OCI-LY3 (cell line): ENCODE measurements around the gene LRRC55.

Experiments
- H2AFZ ChIP-seq: fragments of 200-600, 300-600 bp; shearing (Covaris generic); 2 replicates; pipeline ENCODE4 v1.6.0; 2014; ENCODE audit warnings: antibody characterized with exemption, low read depth, low read length
- H3K27ac ChIP-seq: fragments of 200-600, 300-600 bp; sonication (generic); 2 replicates; pipeline ENCODE4 v1.5.1; 2014; ENCODE audit warnings: mild to moderate bottlenecking, low read length, moderate library complexity, mixed read lengths
- H3K27me3 ChIP-seq: fragments of 200-600, 300-600 bp; sonication (generic); 2 replicates; pipeline ENCODE4 v1.6.1; 2014; ENCODE audit warnings: low read depth, low read length, mixed read lengths
- H3K36me3 ChIP-seq: fragments of 200-600, 300-600 bp; sonication (generic); replicated peaks from 2 replicates; pipeline ENCODE3; 2014; ENCODE audit warnings: low read depth, low read length, mixed read lengths
- H3K4me1 ChIP-seq: fragments of 300-600, 200-600 bp; sonication (generic); 2 replicates; pipeline ENCODE4 v1.6.1; 2014; ENCODE audit warnings: low read length, mixed read lengths
- H3K4me2 ChIP-seq: fragments of 200-600, 300-600 bp; sonication (generic); 2 replicates; pipeline ENCODE4 v1.6.1; 2014; ENCODE audit warnings: low read length, mixed read lengths
- H3K4me3 ChIP-seq: fragments of 300-600, 200-600 bp; sonication (generic); 2 replicates; pipeline ENCODE4 v1.5.1; 2014; ENCODE audit warnings: antibody characterized with exemption, mild to moderate bottlenecking, low read length, moderate library complexity
- H3K79me2 ChIP-seq: fragments of 300-600, 200-600 bp; shearing (Covaris generic); 2 replicates; pipeline ENCODE4 v1.6.1; 2014; ENCODE audit warnings: mild to moderate bottlenecking, low read length, mixed read lengths
- H3K9ac ChIP-seq: fragments of 300-600, 200-600 bp; shearing (Covaris generic); 2 replicates; pipeline ENCODE4 v1.6.0; 2014; ENCODE audit warnings: mild to moderate bottlenecking, low read length, moderate library complexity
- H3K9me3 ChIP-seq: fragments of 200-600, 300-600 bp; shearing (Covaris generic); 2 replicates; pipeline ENCODE4 v1.6.1; 2014; ENCODE audit warnings: low read length, mixed read lengths; ENCODE audit not compliant: insufficient read depth
- H4K20me1 ChIP-seq: fragments of 200-600, 300-600 bp; sonication (generic); 2 replicates; pipeline ENCODE4 v1.6.1; 2016; ENCODE audit warnings: low read length, mixed read lengths; ENCODE audit not compliant: insufficient read depth
- CTCF ChIP-seq: fragments of 200-600, 300-600 bp; sonication (generic); IDR thresholded peaks from 2 replicates; pipeline ENCODE4 v1.5.1; 2014; ENCODE audit warnings: antibody characterized with exemption, low read length, low read depth
- EZH2phosphoT487 ChIP-seq: fragments of 200-600 bp; shearing (Covaris generic); IDR thresholded peaks from 2 replicates; pipeline ENCODE4 v1.6.1; 2018; ENCODE audit warnings: antibody characterized with exemption, mixed run types, low read depth

Gene LRRC55

GRCh38 chr11:57156928-57157327 is 24.8 kb upstream of the LRRC55 start:
- no peaks in the 10 kb centered on the region for H3K79me2 ChIP-seq
- no peak for TF ChIP-seq EZH2phosphoT487
- no peak for TF ChIP-seq CTCF
- H2AFZ ChIP-seq, result no peak overlapping the region
- H3K4me2 ChIP-seq, result no peak overlapping the region
- H3K27ac ChIP-seq, result no peak overlapping the region
- H3K27me3 ChIP-seq, result peaks cover 42% of the 10 kb centered on the region
- H3K4me3 ChIP-seq, result no peak overlapping the region
- no peak overlapping the region for H3K9ac ChIP-seq
- H4K20me1 ChIP-seq, result no peaks in the 10 kb centered on the region
- H3K4me1 ChIP-seq, result peaks cover 9% of the 10 kb centered on the region
- no peaks in the 10 kb centered on the region for H3K9me3 ChIP-seq
- no peaks in the 10 kb centered on the region for H3K36me3 ChIP-seq

- peaks cover 49% of the 10 kb centered on the region for H3K27me3 ChIP-seq
- H3K79me2 ChIP-seq, result no peaks in the 10 kb centered on the region
- H3K27ac ChIP-seq, result no peak overlapping the region
- TF ChIP-seq CTCF (no peak), EZH2phosphoT487 (no peak)
- H3K4me2 ChIP-seq, result no peak overlapping the region
- H3K4me3 ChIP-seq, result no peak overlapping the region
- H4K20me1 ChIP-seq, result no peaks in the 10 kb centered on the region
- no peak overlapping the region for H3K9ac ChIP-seq
- H3K4me1 ChIP-seq, result peaks cover 9% of the 10 kb centered on the region
- no peaks in the 10 kb centered on the region for H3K36me3 ChIP-seq
- H3K9me3 ChIP-seq, result no peaks in the 10 kb centered on the region
- no peak overlapping the region for H2AFZ ChIP-seq
These were observed 24.1 kb upstream of the LRRC55 start for GRCh38 chr11:57157624-57158023.

GRCh38 chr11:57158180-57158579 is 23.6 kb upstream of the LRRC55 start:
- Histone ChIP-seq H3K4me3 (no peak overlapping the region), H3K36me3 (no peaks in the 10 kb centered on the region), H3K27ac (no peak overlapping the region), H3K4me1 (peaks cover 9% of the 10 kb centered on the region), H2AFZ (no peak overlapping the region), H3K9ac (no peak overlapping the region), H4K20me1 (no peaks in the 10 kb centered on the region), H3K27me3 (peaks cover 53% of the 10 kb centered on the region), H3K79me2 (no peaks in the 10 kb centered on the region), H3K9me3 (no peaks in the 10 kb centered on the region), H3K4me2 (no peak overlapping the region)
- no peak for TF ChIP-seq CTCF

GRCh38 chr11:57158599-57158998 is 23.2 kb upstream of the LRRC55 start:
- Histone ChIP-seq H4K20me1 (no peaks in the 10 kb centered on the region), H3K9ac (no peak overlapping the region), H3K27ac (no peak overlapping the region), H3K27me3 (peaks cover 55% of the 10 kb centered on the region), H2AFZ (no peak overlapping the region), H3K4me3 (no peak overlapping the region), H3K9me3 (no peaks in the 10 kb centered on the region), H3K4me1 (peaks cover 9% of the 10 kb centered on the region), H3K36me3 (no peaks in the 10 kb centered on the region), H3K4me2 (no peak overlapping the region), H3K79me2 (no peaks in the 10 kb centered on the region)
- no peak for TF ChIP-seq EZH2phosphoT487
- TF ChIP-seq CTCF, result no peak
